NCI-H1092 treated with DMSO at 0.1 percent for 48 hours (cell line): Measurements from ENCODE around the gene MYOCD.

Experiments used
- DNase-seq: peaks from one replicate; lab custom pipeline; 2025; lab: John Stamatoyannopoulos, UW

MYOCD gene

DNA sequence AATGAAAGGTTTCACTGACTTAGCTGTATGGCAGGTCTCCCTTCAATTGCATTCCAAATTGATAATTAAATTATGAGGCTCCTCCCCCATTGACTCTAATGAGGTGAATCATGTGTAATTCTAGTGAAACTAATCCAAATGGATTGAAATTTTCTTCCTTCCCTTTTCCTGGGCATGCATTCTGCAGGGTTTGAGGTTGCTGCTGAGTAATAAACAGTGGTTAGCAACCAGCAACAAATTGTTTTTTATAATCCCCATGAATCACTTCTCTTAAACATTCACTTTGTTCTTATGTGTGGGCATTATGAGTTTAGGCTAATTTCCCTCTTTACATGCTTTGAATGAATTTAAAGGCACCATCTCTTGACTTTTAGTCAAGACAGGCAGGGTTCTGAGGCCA lies 43.4 kb downstream of the MYOCD start:
- DNase-seq, result no peak

DNA sequence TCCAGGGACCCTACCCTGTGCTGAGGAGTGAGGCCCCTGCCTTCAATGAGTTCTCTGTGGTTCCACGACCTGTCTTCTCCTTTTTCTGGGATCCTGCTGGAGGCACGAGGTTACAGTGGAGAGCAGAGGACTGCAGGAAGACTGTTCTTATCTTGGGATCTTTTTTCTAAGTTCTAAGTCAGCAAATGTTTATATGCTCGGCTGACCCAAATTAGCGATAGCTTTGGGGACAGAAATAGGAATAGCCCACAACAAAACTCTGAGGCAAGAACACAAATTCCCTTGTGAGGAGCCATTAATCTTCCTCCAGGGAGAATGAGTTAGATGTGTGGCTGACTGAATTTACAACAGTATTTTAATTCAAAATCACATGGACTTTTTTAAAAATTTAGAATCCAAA lies 46.7 kb downstream of the MYOCD start:
- DNase-seq, result no peak

GRCh38 chr17:12712941-12713340 lies 47.3 kb downstream of the MYOCD start:
- no peak for DNase-seq

- no peak for DNase-seq
Observed at GRCh38 chr17:12719948-12720347, 54.3 kb downstream of the MYOCD start.

DNA sequence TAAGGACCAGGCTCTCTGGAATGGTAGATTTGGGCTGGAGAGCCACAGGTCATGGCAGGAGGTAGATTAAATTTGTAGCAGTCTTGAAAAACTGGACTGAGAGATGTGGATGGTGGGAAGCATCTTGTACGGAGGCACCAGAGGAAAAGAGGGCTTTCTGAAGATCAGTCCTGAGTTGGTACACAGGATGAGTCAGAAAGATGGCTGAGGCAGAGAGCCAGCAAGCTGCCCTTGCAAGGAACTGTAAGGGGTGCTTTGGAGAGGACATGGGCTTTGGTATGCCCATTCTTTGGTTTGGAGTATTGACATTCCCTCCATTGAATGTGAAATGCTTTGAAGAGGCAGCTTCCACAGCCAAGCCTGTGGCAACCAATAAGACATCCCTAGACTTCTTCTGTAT lies 55.9 kb downstream of the MYOCD start:
- DNase-seq, result no peak

DNA sequence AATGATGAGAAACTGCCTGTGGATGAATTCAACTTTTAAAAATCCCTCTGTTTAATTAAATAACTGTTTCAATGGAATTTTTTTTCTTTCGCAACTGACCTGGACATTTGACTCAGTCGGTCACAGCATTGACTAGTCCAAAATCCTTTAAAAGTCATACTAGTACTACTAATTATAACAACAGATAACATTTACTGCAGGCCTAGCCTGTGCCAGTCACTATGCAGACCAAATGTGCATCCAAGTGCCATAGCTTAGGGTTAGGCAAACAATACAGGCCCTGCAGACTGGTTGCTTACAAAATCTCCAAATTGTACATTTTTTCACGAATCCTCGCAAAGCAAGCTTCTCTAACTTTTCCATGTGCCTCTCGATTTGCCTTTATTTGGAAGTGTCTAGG lies 56.6 kb downstream of the MYOCD start:
- no peak for DNase-seq

- no peak for DNase-seq
Observed at GRCh38 chr17:12726131-12726530, 60.4 kb downstream of the MYOCD start.

- DNase-seq, result no peak
Observed at GRCh38 chr17:12727076-12727760, 61.5 kb downstream of the MYOCD start.

DNA sequence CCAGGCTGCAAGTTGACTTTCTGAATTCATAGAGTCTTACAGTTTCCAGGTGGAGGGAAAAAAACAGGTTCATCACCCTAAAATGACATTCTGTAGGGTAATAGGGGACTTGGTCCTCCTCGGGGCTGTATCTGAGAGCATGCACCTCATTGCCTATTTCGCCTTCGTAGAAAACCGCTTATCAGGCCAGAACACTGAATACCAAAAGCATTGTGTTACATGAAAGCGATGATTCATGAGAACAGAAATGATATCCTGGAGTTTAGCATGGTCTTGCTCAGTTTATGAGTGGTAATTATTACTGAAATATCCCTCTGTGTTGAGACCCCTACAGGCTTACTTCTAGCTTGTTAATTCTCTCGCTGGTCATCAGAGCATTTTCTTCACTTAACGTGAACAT lies 62.2 kb downstream of the MYOCD start:
- no peak for DNase-seq

- no peak for DNase-seq
Observed at GRCh38 chr17:12729086-12729485, 63.4 kb downstream of the MYOCD start.

DNA sequence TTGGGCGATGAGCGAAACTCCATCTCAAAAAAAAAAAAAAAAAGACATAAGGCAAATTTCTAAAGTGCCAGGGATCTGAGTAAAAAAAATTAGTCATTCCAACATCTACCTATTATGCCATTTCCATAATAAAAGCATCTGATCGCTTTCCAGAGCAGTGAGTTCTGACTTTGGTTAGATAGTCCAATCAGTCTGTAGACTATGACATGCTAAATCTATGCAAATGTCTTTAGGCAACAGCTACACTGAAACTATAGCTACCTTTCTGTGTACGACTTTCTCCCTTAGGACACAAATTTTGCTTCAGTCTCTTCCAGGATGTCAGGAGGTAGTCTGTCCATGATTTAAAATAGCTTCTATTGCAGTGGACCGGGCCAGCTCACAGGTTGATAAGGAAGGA lies 64.7 kb downstream of the MYOCD start:
- no peak for DNase-seq

DNA sequence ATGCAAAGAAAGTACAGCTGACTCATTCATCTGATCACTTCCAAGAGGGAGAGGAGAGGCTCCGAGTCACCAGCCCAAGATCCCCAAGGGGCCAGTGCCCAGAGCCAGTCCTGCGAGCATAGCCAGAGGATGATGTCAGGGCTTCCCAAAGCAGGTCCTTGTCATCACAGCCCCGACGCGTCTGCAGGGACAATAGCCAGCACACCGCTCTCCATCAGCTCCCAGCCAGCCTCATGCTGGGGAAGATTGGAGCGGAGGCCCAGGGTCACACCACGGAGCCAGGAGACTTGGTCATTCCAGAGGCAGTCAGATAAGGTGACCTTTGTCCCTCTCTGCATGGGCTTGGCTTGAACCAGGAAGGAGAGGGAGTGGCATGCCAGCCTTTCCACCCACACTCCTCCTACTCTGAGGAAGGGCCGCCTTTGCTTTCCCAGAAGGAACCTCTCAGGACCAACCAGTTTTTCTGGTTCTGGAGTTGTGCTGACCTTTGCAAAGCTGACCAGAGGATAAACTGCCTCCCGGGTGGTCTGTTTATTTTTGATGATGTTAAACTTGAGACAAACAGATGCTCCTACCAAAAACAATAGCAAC lies 65.3 kb downstream of the MYOCD start:
- no peak for DNase-seq

GRCh38 chr17:12731839-12732238 lies 66.1 kb downstream of the MYOCD start:
- DNase-seq, result no peak

DNA sequence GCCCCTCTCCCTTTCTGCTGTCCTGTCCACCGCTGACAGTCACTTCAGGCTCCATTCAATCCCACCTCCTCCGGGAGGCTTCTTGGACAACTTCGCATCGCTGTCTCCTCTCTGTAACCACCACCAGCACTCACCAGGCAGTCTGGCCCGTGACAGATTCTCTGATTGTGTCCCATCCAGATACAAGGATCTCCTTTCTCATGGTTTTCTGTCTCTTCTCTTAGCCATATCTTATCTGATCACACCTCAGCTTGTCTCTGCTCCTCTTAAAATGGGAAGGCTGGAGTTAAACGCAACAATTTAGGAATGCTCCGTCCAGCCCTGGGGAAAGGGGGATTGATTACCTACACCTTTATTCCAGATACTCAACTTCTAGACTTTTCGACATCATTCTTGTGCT lies 66.7 kb downstream of the MYOCD start:
- no peak for DNase-seq

- no peak for DNase-seq
Observed at GRCh38 chr17:12734926-12735325, 69.2 kb downstream of the MYOCD start.

GRCh38 chr17:12735517-12735916 lies 69.8 kb downstream of the MYOCD start:
- DNase-seq, result no peak

DNA sequence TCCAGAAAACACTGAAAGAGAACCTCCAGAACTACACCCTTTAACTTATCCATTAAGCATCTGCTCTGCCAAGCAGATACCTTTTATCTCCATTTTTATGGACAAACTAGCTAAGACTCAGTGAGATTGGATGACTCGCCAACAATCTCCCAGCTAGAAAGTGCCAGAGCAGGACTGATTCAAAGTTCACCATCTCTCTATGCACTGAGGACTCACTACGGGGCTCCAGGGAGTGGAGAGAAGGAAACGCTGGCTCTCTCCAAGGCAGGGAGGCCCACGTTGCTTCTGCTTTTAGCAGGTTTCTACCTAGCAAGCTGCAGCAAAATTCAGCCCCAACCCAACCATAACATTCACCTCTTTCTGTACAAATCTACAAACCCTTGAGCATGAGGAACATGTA lies 70.8 kb downstream of the MYOCD start:
- no peak for DNase-seq

DNA sequence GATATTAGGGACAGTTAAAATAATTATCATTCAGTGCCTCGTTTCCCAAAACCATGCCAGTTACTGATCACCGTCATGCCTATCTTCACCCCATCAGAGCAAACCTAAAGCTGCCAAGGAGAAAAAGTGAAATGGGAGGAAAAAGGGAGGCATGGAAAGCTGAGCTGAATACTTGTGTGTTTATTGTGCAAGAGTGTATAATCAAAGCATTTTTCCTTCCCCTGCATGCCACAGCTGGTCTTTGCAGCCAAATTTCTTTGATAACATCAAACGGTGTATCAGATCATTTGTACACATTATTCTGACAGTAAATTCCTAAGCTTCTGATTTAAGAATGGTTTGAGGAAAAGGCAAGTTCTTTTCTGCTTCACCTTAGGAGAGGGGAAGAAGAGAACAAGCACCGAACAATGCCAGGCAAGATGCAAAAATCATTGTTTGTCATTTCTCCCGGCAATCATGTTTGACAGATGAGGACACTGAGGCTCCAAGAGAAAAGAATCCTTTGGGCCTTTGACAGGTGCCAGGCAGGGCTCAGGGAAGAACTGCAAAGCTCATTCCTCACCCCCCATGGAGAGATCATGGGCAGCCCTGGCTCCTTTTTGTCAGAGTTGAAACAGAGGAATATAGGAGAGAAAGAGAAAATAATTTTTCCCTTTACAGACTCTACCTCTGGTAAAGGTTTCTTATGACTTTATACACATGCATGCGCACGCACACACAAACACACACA lies 72.2 kb downstream of the MYOCD start:
- DNase-seq, result no peak

GRCh38 chr17:12738624-12739023 lies 72.9 kb downstream of the MYOCD start:
- DNase-seq, result no peak

DNA sequence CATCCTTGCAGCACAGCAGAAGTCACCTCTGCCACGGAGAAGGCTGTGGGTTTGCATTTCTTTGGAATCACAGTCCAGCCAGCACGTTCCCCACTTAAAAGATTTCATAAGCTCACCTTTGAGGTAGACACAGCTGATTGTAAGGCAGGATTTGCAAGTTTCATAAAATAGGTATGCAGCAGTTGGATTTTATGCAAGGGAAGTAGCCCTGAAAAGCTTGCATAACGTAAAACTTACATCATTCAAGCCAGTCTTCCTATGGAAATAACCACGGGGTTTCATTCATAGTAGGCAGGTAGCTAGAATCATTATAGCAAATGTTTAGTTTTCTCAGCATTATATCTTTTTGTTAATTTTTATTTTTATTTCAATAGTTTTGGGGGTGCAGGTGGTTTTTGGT lies 73.8 kb downstream of the MYOCD start:
- DNase-seq, result no peak

- no peak for DNase-seq
Observed at GRCh38 chr17:12743046-12743445, 77.4 kb downstream of the MYOCD start.

- no peak for DNase-seq
Observed at GRCh38 chr17:12744298-12744697, 78.6 kb downstream of the MYOCD start.

DNA sequence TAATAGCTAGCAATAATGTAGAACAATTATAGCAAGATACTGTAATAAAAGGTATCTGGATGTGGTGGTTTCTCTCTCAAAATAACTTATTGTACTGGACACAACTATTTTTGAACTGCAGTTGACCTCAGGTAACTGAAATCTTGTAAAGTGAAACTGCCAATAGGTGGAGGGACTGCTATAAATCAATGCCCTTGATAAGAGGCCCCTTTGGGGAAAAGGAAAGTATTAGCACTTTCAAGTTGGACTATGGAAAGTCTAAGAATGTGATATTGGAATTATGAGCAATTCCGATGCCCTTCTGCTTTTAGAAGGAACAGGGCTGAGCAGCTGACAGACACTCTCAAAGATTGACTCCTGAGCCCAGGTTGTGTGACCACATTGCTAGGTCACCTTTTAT lies 79.1 kb downstream of the MYOCD start:
- no peak for DNase-seq

DNA sequence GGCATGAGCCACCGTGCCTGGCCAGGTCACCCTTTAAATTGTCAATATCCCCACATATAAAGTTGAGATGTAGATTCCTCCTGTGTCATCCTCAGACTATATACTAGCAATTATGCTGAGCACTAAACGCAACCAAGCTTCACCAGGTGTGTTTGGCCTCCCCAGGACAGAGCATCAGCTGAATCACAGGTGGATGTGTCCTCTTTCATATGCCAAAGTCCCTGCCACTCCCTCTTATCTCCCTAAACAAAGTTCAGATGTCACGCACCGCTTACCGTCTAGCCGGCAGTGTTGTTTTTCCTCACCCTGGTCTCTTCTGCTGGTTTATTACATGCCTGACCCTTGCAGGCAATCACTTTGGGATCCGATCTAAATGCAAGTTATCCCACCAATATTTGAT lies 79.8 kb downstream of the MYOCD start:
- no peak for DNase-seq
